ENCODE measurements around the gene BCL2.

DNA sequence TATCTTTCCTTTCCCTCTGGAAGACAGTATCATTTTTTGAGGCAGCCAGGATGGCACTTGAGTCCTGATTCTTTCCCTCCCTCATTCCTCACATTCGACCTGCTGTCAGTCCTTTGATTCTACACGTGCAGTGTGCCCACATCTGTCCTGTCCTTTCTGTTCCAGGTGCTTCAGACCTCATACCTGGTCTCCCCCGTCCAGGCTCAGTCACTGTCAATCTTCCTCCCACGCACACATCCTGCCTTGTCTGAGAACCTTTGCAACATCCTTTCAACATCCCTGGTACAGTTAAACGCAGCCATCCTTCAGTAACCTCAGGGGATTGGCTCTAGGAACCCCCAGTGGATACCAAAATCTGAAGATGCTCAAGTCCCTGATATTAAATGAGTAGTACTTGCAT, 10.1 kb downstream of the BCL2 start:
- TF ChIP-seq CTCF (IDR thresholded peaks at IDR 0.05) (no peak), EP300 (IDR thresholded peaks at IDR 0.05) (no peak)

Measured in ovary (tissue), 3 donors.